Astrocyte (in vitro differentiated cells and primary cell): ENCODE data around the gene NOS1AP. TPM values are rescaled to one million over a fixed set of nuclear protein-coding genes. Genes with fewer than 3 reads are reported as not detected.

Source experiments
- DNase-seq: peaks from one replicate; pipeline ENCODE4 v3.0.0-alpha.2; 2010; ENCODE audit warnings: low read depth
- FAIRE-seq: peaks from 2 replicates; lab custom pipeline; 2011; peaks lifted over from hg19 to GRCh38; lab: Jason Lieb, UNC
- H2AFZ ChIP-seq: 2 replicates; pipeline ENCODE4 v1.6.0; 2012; ENCODE audit warnings: low read depth, low read length, inconsistent platforms
- H3K27ac ChIP-seq: 2 replicates; pipeline ENCODE4 v1.5.1; 2011; ENCODE audit warnings: low read depth, low read length, inconsistent platforms
- H3K27me3 ChIP-seq: 2 replicates; pipeline ENCODE4 v1.6.0; 2011; ENCODE audit warnings: low read length, inconsistent platforms; ENCODE audit not compliant: insufficient read depth
- H3K36me3 ChIP-seq: 2 replicates; pipeline ENCODE4 v1.5.1; 2011; ENCODE audit warnings: low read length, inconsistent platforms; ENCODE audit not compliant: insufficient read depth
- H3K4me1 ChIP-seq: 2 replicates; pipeline ENCODE4 v1.5.1; 2011; ENCODE audit warnings: low read length, inconsistent platforms; ENCODE audit not compliant: insufficient read depth
- H3K4me2 ChIP-seq: 2 replicates; pipeline ENCODE4 v1.6.0; 2012; ENCODE audit warnings: low read length, inconsistent platforms
- H3K4me3 ChIP-seq: 2 replicates; pipeline ENCODE4 v1.5.1; 2011; ENCODE audit warnings: low read depth, mild to moderate bottlenecking, low read length, inconsistent platforms; ENCODE audit not compliant: insufficient read depth
- H3K79me2 ChIP-seq: 2 replicates; pipeline ENCODE4 v1.6.0; 2012; ENCODE audit warnings: mild to moderate bottlenecking, low read length, inconsistent platforms; ENCODE audit not compliant: insufficient read depth
- H3K9ac ChIP-seq: 2 replicates; pipeline ENCODE4 v1.6.0; 2012; ENCODE audit warnings: mild to moderate bottlenecking, low read length, inconsistent platforms
- H3K9me3 ChIP-seq: 2 replicates; pipeline ENCODE4 v1.5.1; 2012; ENCODE audit warnings: low read depth, mild to moderate bottlenecking, low read length, inconsistent platforms; ENCODE audit not compliant: insufficient read depth
- H4K20me1 ChIP-seq: 2 replicates; pipeline ENCODE4 v1.6.0; 2012; ENCODE audit warnings: low read length, inconsistent platforms; ENCODE audit not compliant: insufficient read depth
- H3K27ac Mint-ChIP-seq: one replicate; pipeline ENCODE4 v1.8.0; 2021; ENCODE audit warnings: mild to moderate bottlenecking, mixed read lengths; ENCODE audit not compliant: unreplicated experiment
- H3K27me3 Mint-ChIP-seq: one replicate; pipeline ENCODE4 v1.8.0; 2021; ENCODE audit warnings: low read depth, mixed read lengths; ENCODE audit not compliant: unreplicated experiment
- H3K36me3 Mint-ChIP-seq: one replicate; pipeline ENCODE4 v1.8.0; 2021; ENCODE audit warnings: low read depth, mixed read lengths; ENCODE audit not compliant: unreplicated experiment
- H3K4me1 Mint-ChIP-seq: one replicate; pipeline ENCODE4 v1.8.0; 2021; ENCODE audit warnings: low read depth, mixed read lengths; ENCODE audit not compliant: unreplicated experiment
- H3K4me3 Mint-ChIP-seq: one replicate; pipeline ENCODE4 v1.8.0; 2021; ENCODE audit warnings: mild to moderate bottlenecking, moderate library complexity, mixed read lengths; ENCODE audit not compliant: unreplicated experiment
- H3K9me3 Mint-ChIP-seq: one replicate; pipeline ENCODE4 v1.8.0; 2021; ENCODE audit warnings: mild to moderate bottlenecking, mixed read lengths; ENCODE audit not compliant: unreplicated experiment
- EZH2 ChIP-seq: IDR thresholded peaks from 2 replicates; pipeline ENCODE4 v1.6.1; 2012; ENCODE audit warnings: mild to moderate bottlenecking, low read length, inconsistent platforms; ENCODE audit not compliant: insufficient read depth
- total RNA-seq: library from RNA; stranded (reverse); gene quantifications from 2 replicates; pipeline ENCODE4 v1.2.1, GENCODE V29; 2021
- TF ChIP-seq, protein P1 (sequence below): IDR thresholded peaks from 2 replicates; pipeline ENCODE4 v1.5.1; 2011; ENCODE audit warnings: low read depth, mild to moderate bottlenecking, inconsistent platforms, low read length, moderate library complexity; ENCODE audit not compliant: insufficient read depth

The NOS1AP gene
- total RNA-seq, 1 donor from 2014 or later, result 1.2 TPM

DNA sequence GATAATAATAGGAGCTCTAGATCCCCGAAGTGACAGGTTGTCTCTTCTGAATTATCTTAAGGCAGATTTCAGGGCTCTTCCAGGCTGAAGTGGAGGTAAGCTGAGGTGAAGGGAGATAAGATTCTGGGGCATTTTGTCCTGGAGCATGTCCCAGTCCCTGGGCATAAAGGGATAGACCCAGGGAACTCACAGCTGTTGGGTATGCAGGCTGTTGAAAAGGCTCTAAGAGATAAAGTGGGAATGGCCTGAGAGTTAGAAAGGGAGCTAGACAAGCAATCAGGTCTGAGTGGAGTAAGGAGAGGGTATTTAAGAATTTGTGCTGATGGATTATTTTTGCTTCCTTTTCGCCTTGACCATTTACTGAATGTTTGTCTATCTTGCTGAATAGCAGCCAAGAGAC, 123.7 kb downstream of the NOS1AP start:
- no peaks in the 10 kb centered on the region for H3K9me3 Mint-ChIP-seq
- H4K20me1 ChIP-seq, result no peaks in the 10 kb centered on the region
- no peak overlapping the region for H3K27ac ChIP-seq
- H3K27me3 ChIP-seq, result no peaks in the 10 kb centered on the region
- DNase-seq, result no peak
- H3K4me2 ChIP-seq, result no peak overlapping the region
- no peak overlapping the region for H3K4me3 Mint-ChIP-seq
- H3K36me3 ChIP-seq, result no peaks in the 10 kb centered on the region
- H3K4me1 Mint-ChIP-seq, result peaks cover 3% of the 10 kb centered on the region
- H3K27ac Mint-ChIP-seq, result no peak overlapping the region
- no peaks in the 10 kb centered on the region for H3K36me3 Mint-ChIP-seq
- TF ChIP-seq, protein P1, sequence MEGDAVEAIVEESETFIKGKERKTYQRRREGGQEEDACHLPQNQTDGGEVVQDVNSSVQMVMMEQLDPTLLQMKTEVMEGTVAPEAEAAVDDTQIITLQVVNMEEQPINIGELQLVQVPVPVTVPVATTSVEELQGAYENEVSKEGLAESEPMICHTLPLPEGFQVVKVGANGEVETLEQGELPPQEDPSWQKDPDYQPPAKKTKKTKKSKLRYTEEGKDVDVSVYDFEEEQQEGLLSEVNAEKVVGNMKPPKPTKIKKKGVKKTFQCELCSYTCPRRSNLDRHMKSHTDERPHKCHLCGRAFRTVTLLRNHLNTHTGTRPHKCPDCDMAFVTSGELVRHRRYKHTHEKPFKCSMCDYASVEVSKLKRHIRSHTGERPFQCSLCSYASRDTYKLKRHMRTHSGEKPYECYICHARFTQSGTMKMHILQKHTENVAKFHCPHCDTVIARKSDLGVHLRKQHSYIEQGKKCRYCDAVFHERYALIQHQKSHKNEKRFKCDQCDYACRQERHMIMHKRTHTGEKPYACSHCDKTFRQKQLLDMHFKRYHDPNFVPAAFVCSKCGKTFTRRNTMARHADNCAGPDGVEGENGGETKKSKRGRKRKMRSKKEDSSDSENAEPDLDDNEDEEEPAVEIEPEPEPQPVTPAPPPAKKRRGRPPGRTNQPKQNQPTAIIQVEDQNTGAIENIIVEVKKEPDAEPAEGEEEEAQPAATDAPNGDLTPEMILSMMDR, result no peak
- no peak for TF ChIP-seq EZH2
- H3K79me2 ChIP-seq, result no peaks in the 10 kb centered on the region
- H3K9me3 ChIP-seq, result no peaks in the 10 kb centered on the region
- no peak overlapping the region for H3K9ac ChIP-seq
- H3K4me3 ChIP-seq, result no peak overlapping the region
- no peak overlapping the region for H2AFZ ChIP-seq
- peaks cover 4% of the 10 kb centered on the region for H3K4me1 ChIP-seq
- FAIRE-seq, result no peak
- H3K27me3 Mint-ChIP-seq, result no peaks in the 10 kb centered on the region

DNA sequence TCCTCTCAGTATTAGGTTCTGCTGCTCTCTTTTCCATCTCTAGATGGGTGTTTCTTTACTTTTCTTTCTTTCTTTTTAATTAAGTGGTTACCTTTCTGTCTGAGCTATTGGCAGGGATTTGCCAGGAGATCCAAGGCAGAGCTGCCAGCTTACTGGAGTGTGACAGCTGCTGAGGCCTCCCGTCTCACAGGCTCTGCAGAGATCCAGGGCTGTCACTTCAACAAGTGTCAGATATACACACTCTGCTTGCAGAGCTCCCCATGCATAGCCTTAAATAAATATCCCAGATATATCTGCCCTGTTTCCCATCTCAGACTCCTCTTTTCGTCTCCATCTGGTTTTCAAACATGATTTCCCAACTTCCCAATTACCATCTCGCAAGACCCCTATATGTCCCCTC, 124.3 kb downstream of the NOS1AP start:
- no peaks in the 10 kb centered on the region for H4K20me1 ChIP-seq
- Mint-ChIP-seq H3K27me3 (no peaks in the 10 kb centered on the region), H3K27ac (no peak overlapping the region), H3K36me3 (no peaks in the 10 kb centered on the region), H3K4me3 (no peak overlapping the region), H3K9me3 (no peaks in the 10 kb centered on the region), H3K4me1 (peaks cover 3% of the 10 kb centered on the region)
- H3K27me3 ChIP-seq, result no peaks in the 10 kb centered on the region
- H3K9ac ChIP-seq, result no peak overlapping the region
- FAIRE-seq (no peak), DNase-seq (no peak)
- no peak overlapping the region for H3K4me2 ChIP-seq
- H3K9me3 ChIP-seq, result no peaks in the 10 kb centered on the region
- TF ChIP-seq, protein P1, result no peak
- TF ChIP-seq EZH2, result no peak
- no peak overlapping the region for H3K27ac ChIP-seq
- H3K4me1 ChIP-seq, result peaks cover 4% of the 10 kb centered on the region
- no peaks in the 10 kb centered on the region for H3K36me3 ChIP-seq
- no peak overlapping the region for H2AFZ ChIP-seq
- no peak overlapping the region for H3K4me3 ChIP-seq
- no peaks in the 10 kb centered on the region for H3K79me2 ChIP-seq

DNA sequence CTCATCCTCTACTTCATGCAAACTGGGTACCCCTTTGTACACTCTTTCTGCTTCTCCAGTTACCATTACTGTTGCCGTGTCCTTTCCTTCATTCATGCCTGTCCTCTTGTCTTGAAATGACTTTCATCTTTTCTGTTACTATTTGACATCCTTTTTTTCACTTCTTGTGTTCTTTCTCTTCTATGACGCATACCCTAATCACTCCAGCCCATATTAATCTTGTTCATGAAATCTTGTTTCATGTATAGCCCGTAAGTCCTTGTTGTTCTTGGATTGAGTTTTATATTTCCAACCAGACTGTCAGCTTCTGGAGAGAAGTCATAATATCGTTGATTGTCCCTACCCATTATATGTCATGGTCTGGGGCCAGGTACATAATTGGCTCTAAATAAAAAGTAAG, 126.1 kb downstream of the NOS1AP start:
- DNase-seq (peak; percentile 26), FAIRE-seq (no peak)
- no peak overlapping the region for H3K4me3 Mint-ChIP-seq
- no peaks in the 10 kb centered on the region for H4K20me1 ChIP-seq
- H3K36me3 Mint-ChIP-seq, result no peaks in the 10 kb centered on the region
- H3K4me1 Mint-ChIP-seq, result peaks cover 11% of the 10 kb centered on the region
- no peak overlapping the region for H3K9ac ChIP-seq
- H3K4me3 ChIP-seq, result no peak overlapping the region
- H3K36me3 ChIP-seq, result no peaks in the 10 kb centered on the region
- H2AFZ ChIP-seq, result no peak overlapping the region
- H3K79me2 ChIP-seq, result no peaks in the 10 kb centered on the region
- no peaks in the 10 kb centered on the region for H3K27me3 Mint-ChIP-seq
- H3K27ac ChIP-seq, result no peak overlapping the region
- H3K27ac Mint-ChIP-seq, result no peak overlapping the region
- peaks cover 7% of the 10 kb centered on the region for H3K4me1 ChIP-seq
- H3K27me3 ChIP-seq, result peaks cover 4% of the 10 kb centered on the region
- TF ChIP-seq EZH2, result no peak
- TF ChIP-seq, protein P1, result no peak
- no peak overlapping the region for H3K4me2 ChIP-seq
- no peaks in the 10 kb centered on the region for H3K9me3 ChIP-seq
- no peaks in the 10 kb centered on the region for H3K9me3 Mint-ChIP-seq
